Keratinocyte (primary cell): ENCODE results near the gene ARHGEF28. TPM values are rescaled to one million over a fixed set of nuclear protein-coding genes. Genes with fewer than 3 reads are reported as not detected.

Experiments used
- DNase-seq: peaks from one replicate; pipeline ENCODE4 v3.0.0-alpha.2; 2011; ENCODE audit warnings: low read depth, missing footprints, low spot score
- FAIRE-seq: peaks from 2 replicates; lab custom pipeline; 2011; peaks lifted over from hg19 to GRCh38; lab: Jason Lieb, UNC
- H2AFZ ChIP-seq: 2 replicates; pipeline ENCODE4 v1.6.0; 2012; ENCODE audit warnings: low read length, control low read depth, inconsistent platforms; ENCODE audit not compliant: control insufficient read depth
- H3K27ac ChIP-seq: 2 replicates; pipeline ENCODE4 v1.5.1; 2011; ENCODE audit warnings: low read length; ENCODE audit not compliant: control insufficient read depth, insufficient read depth
- H3K27me3 ChIP-seq: 3 replicates; pipeline ENCODE4 v1.6.0; 2011; ENCODE audit warnings: low read length; ENCODE audit not compliant: control insufficient read depth, insufficient read depth; ENCODE audit errors: extremely low read depth
- H3K36me3 ChIP-seq, 2 experiments: 2 replicates in 1 of 2; 3 replicates in 1 of 2; pipeline ENCODE4 v1.5.1; 2011; ENCODE audit warnings: low read length in 2 of 2, mild to moderate bottlenecking in 1 of 2; ENCODE audit not compliant: control insufficient read depth in 2 of 2, insufficient read depth in 2 of 2; ENCODE audit errors: extremely low read depth in 1 of 2
- H3K4me1 ChIP-seq: 3 replicates; pipeline ENCODE4 v1.5.1; 2011; ENCODE audit warnings: low read length; ENCODE audit not compliant: control insufficient read depth, insufficient read depth; ENCODE audit errors: extremely low read depth
- H3K4me2 ChIP-seq: 3 replicates; pipeline ENCODE4 v1.6.0; 2011; ENCODE audit warnings: low read depth, low read length; ENCODE audit not compliant: control insufficient read depth, insufficient read depth; ENCODE audit errors: extremely low read depth
- H3K4me3 ChIP-seq, 3 experiments: fragments of 200-600 bp in 1 of 3; sonication (generic) in 1 of 3; 2 replicates in 2 of 3; 3 replicates in 1 of 3; pipeline ENCODE4 v1.5.1; 2011 to 2016; ENCODE audit warnings: low read length in 3 of 3, mild to moderate bottlenecking in 3 of 3, control low read depth in 2 of 3, inconsistent platforms in 1 of 3, low read depth in 1 of 3, mixed read lengths in 1 of 3, mixed run types in 1 of 3, moderate library complexity in 1 of 3; ENCODE audit not compliant: control insufficient read depth in 2 of 3, insufficient read depth in 2 of 3; ENCODE audit errors: extremely low read depth in 1 of 3
- H3K79me2 ChIP-seq: 2 replicates; pipeline ENCODE4 v1.6.0; 2012; ENCODE audit warnings: low read length; ENCODE audit not compliant: control insufficient read depth, insufficient read depth
- H3K9ac ChIP-seq: 3 replicates; pipeline ENCODE4 v1.6.0; 2011; ENCODE audit warnings: low read length; ENCODE audit not compliant: control insufficient read depth, insufficient read depth; ENCODE audit errors: extremely low read depth
- H3K9me1 ChIP-seq: 3 replicates; pipeline ENCODE4 v1.6.0; 2011; ENCODE audit warnings: low read length; ENCODE audit not compliant: control insufficient read depth, insufficient read depth; ENCODE audit errors: extremely low read depth
- H3K9me3 ChIP-seq: 2 replicates; pipeline ENCODE4 v1.5.1; 2012; ENCODE audit warnings: low read depth, low read length; ENCODE audit not compliant: control insufficient read depth
- H4K20me1 ChIP-seq: 3 replicates; pipeline ENCODE4 v1.6.0; 2011; ENCODE audit warnings: low read length; ENCODE audit not compliant: control insufficient read depth, insufficient read depth; ENCODE audit errors: extremely low read depth
- CTCF ChIP-seq, 3 experiments: IDR thresholded peaks in 1 of 3; conservative IDR thresholded peaks in 1 of 3; optimal IDR thresholded peaks in 1 of 3; 2 replicates in 2 of 3; 3 replicates in 1 of 3; pipeline versions ENCODE3 to v1.5.1; 2011; ENCODE audit warnings: low read length in 3 of 3, mild to moderate bottlenecking in 3 of 3, moderate library complexity in 2 of 3, control low read depth in 1 of 3, inconsistent platforms in 1 of 3; ENCODE audit not compliant: insufficient read depth in 2 of 3; ENCODE audit errors: extremely low read depth in 1 of 3
- EZH2 ChIP-seq: IDR thresholded peaks from one replicate; pipeline ENCODE4 v1.6.1; 2012; ENCODE audit warnings: inconsistent platforms, mild to moderate bottlenecking, low read length, moderate library complexity
- dilution Hi-C: fragments of 300-500 bp; cut with MboI; formaldehyde crosslinking; loops from one replicate; pipeline ENCODE4 v1.7.0; 2020; ENCODE audit warnings: low sequenced_read_pairs; ENCODE audit not compliant: extremely low pct_ligation_motif_present
- polyA plus RNA-seq, 5 experiments: library from polyadenylated mRNA; depleted of rRNA in 3 of 5; stranded (reverse) in 3 of 5; stranded (forward) in 1 of 5; unstranded in 1 of 5; fragments of >200 nt; gene quantifications; 1 replicate in 1 of 5; 2 replicates in 3 of 5; 3 replicates in 1 of 5; pipeline versions ENCODE4 v1.2.1 to v1.2.3, GENCODE V29; 2011 to 2012; ENCODE audit warnings: missing spikeins in 2 of 5, low read depth in 1 of 5, low replicate concordance in 1 of 5

ARHGEF28 gene
- polyA plus RNA-seq, 1 donor (not counting 4 experiments of a cell fraction or from before 2014, with no cell fraction given), result 31.6 TPM

DNA sequence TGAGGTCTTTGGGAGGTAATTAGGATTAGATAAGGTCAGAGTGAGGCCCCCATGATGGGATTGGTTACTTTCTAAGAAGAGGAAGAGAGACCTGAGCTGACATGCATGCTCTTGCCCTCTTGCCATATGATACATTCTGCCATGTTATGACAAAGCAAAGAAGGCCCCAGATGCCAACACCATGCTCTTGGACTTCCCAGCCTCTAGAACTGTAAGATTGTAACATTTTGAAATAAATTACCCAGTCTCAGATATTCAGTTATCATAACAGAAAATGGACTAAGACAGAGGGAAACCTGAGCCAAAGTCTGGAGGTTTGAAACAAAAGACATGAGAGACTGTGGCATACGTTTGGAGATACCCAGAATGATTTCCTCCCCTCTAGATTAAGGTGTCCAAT, 318.6 kb downstream of the ARHGEF28 start:
- no peak overlapping the region for H2AFZ ChIP-seq
- TF ChIP-seq EZH2 (no peak), CTCF (optimal IDR thresholded peaks at IDR 0.05 in 1 of 3, IDR thresholded peaks at IDR 0.05 in 1 of 3, conservative IDR thresholded peaks at IDR 0.05 in 1 of 3; ENCODE audit: extremely low read depth in 1 of 3, insufficient read depth in 2 of 3, low read length in 3 of 3) (no peak)
- H3K36me3 ChIP-seq, result peaks cover 11 to 18% of the 10 kb centered on the region in 2 experiments
- no peaks in the 10 kb centered on the region for H3K9me1 ChIP-seq
- no peak overlapping the region for H3K4me3 ChIP-seq
- no peak overlapping the region for H3K4me2 ChIP-seq
- DNase-seq, result no peak
- H3K9ac ChIP-seq, result no peak overlapping the region
- H3K9me3 ChIP-seq, result peaks cover 2% of the 10 kb centered on the region
- H3K27ac ChIP-seq, result no peak overlapping the region
- FAIRE-seq, result no peak
- H3K4me1 ChIP-seq, result peaks cover 2% of the 10 kb centered on the region
- no peaks in the 10 kb centered on the region for H4K20me1 ChIP-seq
- dilution Hi-C loops, result no loop called here
- H3K27me3 ChIP-seq, result no peaks in the 10 kb centered on the region
- peaks cover 6% of the 10 kb centered on the region for H3K79me2 ChIP-seq

GRCh38 chr5:73945505-73945904, 319.5 kb downstream of the ARHGEF28 start:
- Histone ChIP-seq H3K4me1 (no peaks in the 10 kb centered on the region), H3K4me3 (no peak overlapping the region), H3K27me3 (no peaks in the 10 kb centered on the region), H3K36me3 (peaks cover 11 to 14% of the 10 kb centered on the region in 2 experiments), H3K79me2 (no peaks in the 10 kb centered on the region), H3K9me3 (peaks cover 2% of the 10 kb centered on the region), H3K27ac (no peak overlapping the region), H3K4me2 (no peak overlapping the region), H4K20me1 (no peaks in the 10 kb centered on the region), H3K9me1 (no peaks in the 10 kb centered on the region), H2AFZ (no peak overlapping the region), H3K9ac (no peak overlapping the region)
- dilution Hi-C loops, result no loop called here
- FAIRE-seq, result no peak
- no peak for DNase-seq
- TF ChIP-seq CTCF (optimal IDR thresholded peaks at IDR 0.05 in 1 of 3, IDR thresholded peaks at IDR 0.05 in 1 of 3, conservative IDR thresholded peaks at IDR 0.05 in 1 of 3; ENCODE audit: extremely low read depth in 1 of 3, insufficient read depth in 2 of 3, low read length in 3 of 3), result peak; percentile 34 to 61 (median 44)
- TF ChIP-seq EZH2, result no peak
